IMR-90 (cell line): Measurements from ENCODE around the gene ARPIN. TPM values are rescaled to one million over a fixed set of nuclear protein-coding genes. Genes with fewer than 3 reads are reported as not detected.

Experiments used
- ATAC-seq: fragments of 200-7000 bp; cut with Tn5 transposase; 2 replicates; pipeline ENCODE4 v1.9.1; 2020; ENCODE audit warnings: low read depth, mild to moderate bottlenecking, moderate library complexity
- BruUV-seq: library from RNA; stranded (reverse); fragments of 400-500 nt; replicated peaks from 2 replicates; lab custom pipeline; 2021; lab: Mats Ljungman, UMichigan
- CTCF ChIA-PET: fragments of 300-600 bp; formaldehyde crosslinking; extraction: SDS; loops from one replicate; lab custom pipeline; 2021; ENCODE audit warnings: antibody characterized with exemption; lab: Yijun Ruan, JAX
- POLR2A ChIA-PET: fragments of 300-600 bp; sonication (Branson Sonifier 250); formaldehyde crosslinking; loops from one replicate; lab custom pipeline; 2022; ENCODE audit warnings: antibody characterized with exemption; ENCODE audit not compliant: unreplicated experiment; lab: Charles Lee
- DNase-seq: peaks from one replicate; pipeline ENCODE4 v3.0.0; 2013
- H2AFZ ChIP-seq: replicated peaks from 2 replicates; pipeline ENCODE3; 2013; ENCODE audit warnings: low read length, mild to moderate bottlenecking; ENCODE audit not compliant: poor library complexity
- H2AK5ac ChIP-seq: 2 replicates; pipeline ENCODE4 v1.6.1; 2013; ENCODE audit warnings: low read depth, low read length, inconsistent platforms
- H2AK9ac ChIP-seq: replicated peaks from 2 replicates; pipeline ENCODE3; 2013; ENCODE audit warnings: mild to moderate bottlenecking, low read depth, low read length, moderate library complexity; ENCODE audit not compliant: poor library complexity
- H2BK120ac ChIP-seq: 2 replicates; pipeline ENCODE4 v1.6.1; 2013; ENCODE audit warnings: low read depth, low read length, inconsistent platforms
- H2BK15ac ChIP-seq: 3 replicates; pipeline ENCODE4 v1.6.1; 2013; ENCODE audit warnings: low read depth, low read length, inconsistent platforms
- H2BK20ac ChIP-seq: 2 replicates; pipeline ENCODE4 v1.6.1; 2013; ENCODE audit warnings: low read depth, mild to moderate bottlenecking, inconsistent platforms, low read length, moderate library complexity
- H2BK5ac ChIP-seq: 2 replicates; pipeline ENCODE4 v1.6.1; 2013; ENCODE audit warnings: mild to moderate bottlenecking, low read depth, low read length, inconsistent platforms; ENCODE audit not compliant: poor library complexity, severe bottlenecking
- H3K14ac ChIP-seq: replicated peaks from 2 replicates; pipeline ENCODE4 v1.6.1; 2013; ENCODE audit warnings: low read depth, low read length, inconsistent platforms
- H3K18ac ChIP-seq: 2 replicates; pipeline ENCODE4 v1.6.1; 2013; ENCODE audit warnings: low read depth, low read length, control low read depth
- H3K23ac ChIP-seq: 2 replicates; pipeline ENCODE4 v1.6.1; 2013; ENCODE audit warnings: low read depth, low read length, inconsistent platforms
- H3K27ac ChIP-seq: 2 replicates; pipeline ENCODE4 v1.5.1; 2013; ENCODE audit warnings: mild to moderate bottlenecking, control low read depth, low read length; ENCODE audit not compliant: insufficient read depth
- H3K27me3 ChIP-seq: 2 replicates; pipeline ENCODE4 v1.6.1; 2013; ENCODE audit warnings: low read length; ENCODE audit not compliant: control insufficient read depth, insufficient read depth
- H3K36me3 ChIP-seq: 2 replicates; pipeline ENCODE4 v1.6.1; 2013; ENCODE audit warnings: low read length, mixed read lengths; ENCODE audit not compliant: control insufficient read depth, insufficient read depth
- H3K4ac ChIP-seq: 2 replicates; pipeline ENCODE4 v1.6.1; 2013; ENCODE audit warnings: low read depth, low read length, inconsistent platforms
- H3K4me1 ChIP-seq: 2 replicates; pipeline ENCODE4 v1.6.1; 2013; ENCODE audit warnings: low read length, mixed read lengths; ENCODE audit not compliant: control insufficient read depth, insufficient read depth
- H3K4me2 ChIP-seq: 2 replicates; pipeline ENCODE4 v1.6.1; 2013; ENCODE audit warnings: low read depth, mild to moderate bottlenecking, control low read depth, low read length, moderate library complexity
- H3K4me3 ChIP-seq: 2 replicates; pipeline ENCODE4 v1.5.1; 2013; ENCODE audit warnings: low read depth, mild to moderate bottlenecking, control low read depth, low read length, moderate library complexity; ENCODE audit not compliant: insufficient read depth
- H3K56ac ChIP-seq: 2 replicates; pipeline ENCODE4 v1.6.1; 2013; ENCODE audit warnings: low read length, inconsistent platforms; ENCODE audit not compliant: insufficient read depth; ENCODE audit errors: extremely low read depth
- H3K79me1 ChIP-seq, 2 experiments: 2 replicates each; pipeline ENCODE4 v1.6.1; 2013; ENCODE audit warnings: low read length in 2 of 2, inconsistent platforms in 1 of 2, low read depth in 1 of 2
- H3K9ac ChIP-seq: 2 replicates; pipeline ENCODE4 v1.6.1; 2013; ENCODE audit warnings: low read depth, low read length, control low read depth
- H3K9me1 ChIP-seq: 2 replicates; pipeline ENCODE4 v1.6.1; 2013; ENCODE audit warnings: low read length, inconsistent platforms; ENCODE audit not compliant: insufficient read depth
- H3K9me3 ChIP-seq: 2 replicates; pipeline ENCODE4 v1.6.1; 2013; ENCODE audit warnings: low read length; ENCODE audit not compliant: control insufficient read depth, insufficient read depth
- H4K20me1 ChIP-seq: 2 replicates; pipeline ENCODE4 v1.6.1; 2013; ENCODE audit warnings: low read length, inconsistent platforms; ENCODE audit not compliant: insufficient read depth
- H4K5ac ChIP-seq: 2 replicates; pipeline ENCODE4 v1.6.1; 2013; ENCODE audit warnings: mild to moderate bottlenecking, low read depth, low read length, control low read depth
- H4K8ac ChIP-seq, 2 experiments: 2 replicates each; pipeline ENCODE4 v1.6.1; 2013; ENCODE audit warnings: low read depth in 2 of 2, low read length in 2 of 2, control low read depth in 1 of 2, inconsistent platforms in 1 of 2
- H4K91ac ChIP-seq: 2 replicates; pipeline ENCODE4 v1.6.1; 2013; ENCODE audit warnings: low read depth, low read length, inconsistent platforms; ENCODE audit not compliant: insufficient read depth
- BHLHE40 ChIP-seq: fragments of 150-350 bp; IDR thresholded peaks from 2 replicates; pipeline ENCODE4 v1.6.1; 2016; ENCODE audit warnings: mild to moderate bottlenecking, low read depth, low read length
- CHD1 ChIP-seq: IDR thresholded peaks from 2 replicates; pipeline ENCODE4 v1.6.1; 2012; ENCODE audit warnings: low read depth, low read length, improper control_type of control experiment
- CTCF ChIP-seq: conservative IDR thresholded peaks from 2 replicates; pipeline ENCODE4 v1.5.1; 2012; ENCODE audit warnings: mild to moderate bottlenecking, low read depth, low read length, improper control_type of control experiment
- FOS ChIP-seq: fragments of 150-350 bp; IDR thresholded peaks from 2 replicates; pipeline ENCODE4 v1.6.1; 2016; ENCODE audit warnings: low read depth, low read length
- MAFK ChIP-seq: IDR thresholded peaks from 2 replicates; pipeline ENCODE4 v1.6.1; 2012; ENCODE audit warnings: low read depth, low read length, improper control_type of control experiment
- MXI1 ChIP-seq: IDR thresholded peaks from 2 replicates; pipeline ENCODE4 v1.6.1; 2012; ENCODE audit warnings: low read depth, mild to moderate bottlenecking, low read length, moderate library complexity, borderline replicate concordance
- POLR2A ChIP-seq: IDR thresholded peaks from 2 replicates; pipeline ENCODE4 v1.6.1; 2012; ENCODE audit warnings: mild to moderate bottlenecking, low read depth, low read length
- RAD21 ChIP-seq: IDR thresholded peaks from 2 replicates; pipeline ENCODE4 v1.6.1; 2012; ENCODE audit warnings: low read length, improper control_type of control experiment
- WGBS, 2 experiments: methylation state at CpG; one replicate each; pipeline versions ENCODE4 v1.1.5 to v1.1.7; 2013; ENCODE audit warnings: missing lambda C conversion rate in 2 of 2; ENCODE audit not compliant: insufficient read length in 1 of 2; ENCODE audit errors: extremely low coverage in 2 of 2; 5-methylcytosine and 5-hydroxymethylcytosine counted together
- dilution Hi-C: fragments of 300-500 bp; cut with HindIII; formaldehyde crosslinking; loops from one replicate; pipeline ENCODE4 v1.14.3; 2018; ENCODE audit warnings: low sequenced_read_pairs; ENCODE audit not compliant: unreplicated experiment
- in situ Hi-C: fragments of 300-500 bp; cut with MboI; formaldehyde crosslinking; loops from 3 replicates; pipeline ENCODE4 v1.14.3; 2019; ENCODE audit warnings: low sequenced_read_pairs, inconsistent platforms, mixed read lengths
- intact Hi-C: fragments of 100-400 bp; cut with micrococcal nuclease; formaldehyde crosslinking; loops from 2 replicates; pipeline ENCODE4 v1.10.0; 2022
- polyA plus RNA-seq, 3 experiments: library from polyadenylated mRNA; depleted of rRNA; stranded (reverse); fragments of >200 nt; gene quantifications; 2 replicates each; pipeline ENCODE4 v1.2.3, GENCODE V29; 2012; ENCODE audit warnings: low replicate concordance in 1 of 3
- total RNA-seq: library from RNA; depleted of rRNA; stranded (reverse); fragments of >200 nt; gene quantifications from 2 replicates; pipeline ENCODE4 v1.2.3, GENCODE V29; 2012

ARPIN gene
- total and polyA plus RNA-seq, 2 of the 4 experiments (the other 2 are of a cell fraction) = 3.9 to 8.8 TPM

GRCh38 chr15:89848970-89849292 lies 63.8 kb downstream of the ARPIN start:
- TF ChIP-seq FOS (no peak), POLR2A (no peak), RAD21 (no peak), CHD1 (no peak), CTCF (no peak), MAFK (no peak), BHLHE40 (no peak), MXI1 (no peak)
- no peak for DNase-seq
- Histone ChIP-seq H3K27me3 (no peaks in the 10 kb centered on the region), H2BK5ac (peak overlapping the region; percentile 99), H3K36me3 (peaks cover 6% of the 10 kb centered on the region), H2AK5ac (peak overlapping the region; percentile 47), H3K4me3 (no peak overlapping the region), H3K9ac (no peak overlapping the region), H3K4ac (peak overlapping the region; percentile 80; the same call in 1 of the 2 replicates), H2BK120ac (peak overlapping the region; percentile 82), H4K91ac (peak overlapping the region; percentile 83), H4K20me1 (peaks cover 3% of the 10 kb centered on the region; the same call in 1 of the 2 replicates), H2BK20ac (peak overlapping the region; percentile 93), H3K4me1 (peaks cover 11% of the 10 kb centered on the region), H3K14ac (peak overlapping the region; percentile 67), H3K79me1 (peaks cover 3 to 23% of the 10 kb centered on the region in 2 experiments; a peak in 3 of 4 replicates), H3K9me1 (peaks cover 4% of the 10 kb centered on the region), H3K56ac (peak overlapping the region; percentile 45; the same call in 1 of the 2 replicates), H4K8ac (peak overlapping the region; percentile 54 to 88; a peak in 3 of 4 replicates), H4K5ac (peak overlapping the region; percentile 71; the same call in 1 of the 2 replicates), H3K27ac (peak overlapping the region; percentile 92; the same call in 1 of the 2 replicates), H2AK9ac (no peak overlapping the region), H2AFZ (no peak overlapping the region), H3K9me3 (no peaks in the 10 kb centered on the region), H3K23ac (peak overlapping the region; percentile 87; the same call in 1 of the 2 replicates), H3K18ac (peak overlapping the region; percentile 89), H2BK15ac (peak overlapping the region; percentile 71; the same call in 1 of the 3 replicates), H3K4me2 (peak overlapping the region; percentile 66; the same call in 1 of the 2 replicates)
- ATAC-seq = peak; percentile 2; the same call in 1 of the 2 replicates
- intact Hi-C loops = loop anchor here (5.0 kb wide), 1 partner anchor 77 kb away; no protein-coding TSS in a partner anchor
- no TSS peak for BruUV-seq
- ChIA-PET POLR2A (no interaction called here), CTCF (interaction anchor here (1.0 to 2.9 kb wide), 3 partner anchors 26 to 88 kb away, joined by 3 to 9 read pairs (median 8); no protein-coding TSS in a partner anchor)
- in situ Hi-C loops = no loop called here
- WGBS, 2 experiments = no CpG with 5 or more reads among the region's 2 CpGs
- dilution Hi-C loops = no loop called here
